GM20000 (cell line): ENCODE results near the gene NSD2.
"Not testable (repeated sequence)": the region's sequence is repeated elsewhere in the genome, so short reads cannot be mapped to it uniquely, and the experiment has no call there.

Source experiments
- DNase-seq: peaks from one replicate; pipeline ENCODE4 v3.0.0; 2012; ENCODE audit warnings: low spot score
- TF ChIP-seq, protein P1 (sequence below): IDR thresholded peaks from 2 replicates; pipeline ENCODE4 v1.5.1; 2012; ENCODE audit warnings: mild to moderate bottlenecking, control low read depth; ENCODE audit errors: extremely low read depth, missing control alignments

NSD2 gene

GRCh38 chr4:1992468-1993168 lies 121.4 kb downstream of the NSD2 start:
- DNase-seq: no peak

DNA sequence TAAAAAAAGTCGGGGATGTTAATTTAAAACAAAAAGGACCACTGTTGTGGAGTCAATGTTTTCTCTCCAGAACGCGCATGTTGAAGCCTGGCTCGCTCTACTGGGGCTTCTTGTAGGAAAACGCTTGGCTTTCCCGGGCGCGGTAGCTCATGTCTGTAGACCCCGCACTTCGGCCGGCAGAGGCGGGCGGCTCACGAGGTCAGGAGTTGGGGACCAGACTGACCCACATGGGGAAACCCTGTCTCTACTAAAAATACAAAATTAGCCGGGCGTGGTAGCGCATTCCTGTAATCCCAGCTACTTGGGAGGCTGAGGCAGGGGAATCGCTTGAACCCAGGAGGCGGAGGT lies 122.0 kb downstream of the NSD2 start:
- DNase-seq: no peak
- TF ChIP-seq, protein P1, sequence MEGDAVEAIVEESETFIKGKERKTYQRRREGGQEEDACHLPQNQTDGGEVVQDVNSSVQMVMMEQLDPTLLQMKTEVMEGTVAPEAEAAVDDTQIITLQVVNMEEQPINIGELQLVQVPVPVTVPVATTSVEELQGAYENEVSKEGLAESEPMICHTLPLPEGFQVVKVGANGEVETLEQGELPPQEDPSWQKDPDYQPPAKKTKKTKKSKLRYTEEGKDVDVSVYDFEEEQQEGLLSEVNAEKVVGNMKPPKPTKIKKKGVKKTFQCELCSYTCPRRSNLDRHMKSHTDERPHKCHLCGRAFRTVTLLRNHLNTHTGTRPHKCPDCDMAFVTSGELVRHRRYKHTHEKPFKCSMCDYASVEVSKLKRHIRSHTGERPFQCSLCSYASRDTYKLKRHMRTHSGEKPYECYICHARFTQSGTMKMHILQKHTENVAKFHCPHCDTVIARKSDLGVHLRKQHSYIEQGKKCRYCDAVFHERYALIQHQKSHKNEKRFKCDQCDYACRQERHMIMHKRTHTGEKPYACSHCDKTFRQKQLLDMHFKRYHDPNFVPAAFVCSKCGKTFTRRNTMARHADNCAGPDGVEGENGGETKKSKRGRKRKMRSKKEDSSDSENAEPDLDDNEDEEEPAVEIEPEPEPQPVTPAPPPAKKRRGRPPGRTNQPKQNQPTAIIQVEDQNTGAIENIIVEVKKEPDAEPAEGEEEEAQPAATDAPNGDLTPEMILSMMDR: no peak

More at GRCh38 chr4:1992468-1993168, 121.4 kb downstream of the NSD2 start:
- TF ChIP-seq, protein P1: no peak

GRCh38 chr4:1993718-1994516 lies 122.7 kb downstream of the NSD2 start:
- not testable (repeated sequence) for DNase-seq

GRCh38 chr4:1994938-1995337 lies 123.7 kb downstream of the NSD2 start:
- DNase-seq: peak; percentile 8
- TF ChIP-seq, protein P1: no peak

GRCh38 chr4:1996866-1997611 lies 125.8 kb downstream of the NSD2 start:
- TF ChIP-seq, protein P1: no peak
- no peak for DNase-seq

GRCh38 chr4:1997712-1998111 lies 126.5 kb downstream of the NSD2 start:
- no peak for DNase-seq
- TF ChIP-seq, protein P1: no peak

GRCh38 chr4:1998296-1998695 lies 127.1 kb downstream of the NSD2 start:
- TF ChIP-seq, protein P1: no peak
- no peak for DNase-seq

- not testable (repeated sequence) for DNase-seq
Measured at GRCh38 chr4:1999308-1999707, 128.1 kb downstream of the NSD2 start.

GRCh38 chr4:2003361-2003760 lies 132.2 kb downstream of the NSD2 start:
- DNase-seq: not testable (repeated sequence)
